ENCODE results near the gene VSIG1. TPM values are rescaled to one million over a fixed set of nuclear protein-coding genes. Genes with fewer than 3 reads are reported as not detected.

The VSIG1 gene
- total and polyA plus RNA-seq, 2 of the 8 experiments (the other 6 are each of a cell fraction or from before 2014, with no cell fraction given): 2.2 to 2.9 TPM

Other genes starting within 250 kb of the VSIG1 start
- gene MID2, start 219.2 kb upstream of the VSIG1 start, total RNA-seq (2021; fragmentation: NEBNext Ultra II Directional; extraction: Animal tissue kit (Norgen Biotek cat#: 25700)): 1.6 and 1.7 TPM in 2 replicates
- 0.98 and 1.3 TPM in 2 replicates for gene MID2, start 219.2 kb upstream of the VSIG1 start, polyA plus RNA-seq (2011; rRNA removed)
- gene TEX13B, start 62.7 kb upstream of the VSIG1 start, total RNA-seq (2021; fragmentation: NEBNext Ultra II Directional; extraction: Animal tissue kit (Norgen Biotek cat#: 25700)): 0.32 TPM in 1 of 2 replicates, not detected in the other
- gene TEX13B, start 62.7 kb upstream of the VSIG1 start, polyA plus RNA-seq (2011; rRNA removed): 0.06 and 0.11 TPM in 2 replicates
- gene PSMD10, start 46.5 kb downstream of the VSIG1 start, total RNA-seq (2021; fragmentation: NEBNext Ultra II Directional; extraction: Animal tissue kit (Norgen Biotek cat#: 25700)): 46.6 and 49.9 TPM in 2 replicates
- gene PSMD10, start 46.5 kb downstream of the VSIG1 start, polyA plus RNA-seq (2011; rRNA removed): 37.5 and 79.9 TPM in 2 replicates
- 2.0 and 2.2 TPM in 2 replicates for gene ATG4A, start 46.7 kb downstream of the VSIG1 start, total RNA-seq (2021; fragmentation: NEBNext Ultra II Directional; extraction: Animal tissue kit (Norgen Biotek cat#: 25700))
- gene ATG4A, start 46.7 kb downstream of the VSIG1 start, polyA plus RNA-seq (2011; rRNA removed): 1.1 and 1.2 TPM in 2 replicates